Endodermal cell (in vitro differentiated cells): ENCODE data around the gene MTA3. TPM values are rescaled to one million over a fixed set of nuclear protein-coding genes. Genes with fewer than 3 reads are reported as not detected.

ENCODE experiments used
- DNase-seq: peaks from one replicate; pipeline ENCODE4 v3.0.0-alpha.2; 2017
- H3K27ac ChIP-seq: 2 replicates; pipeline ENCODE4 v1.5.1; 2013; ENCODE audit warnings: mild to moderate bottlenecking, low read depth, low read length, moderate library complexity
- H3K27me3 ChIP-seq: 2 replicates; pipeline ENCODE4 v1.6.1; 2013; ENCODE audit warnings: mild to moderate bottlenecking, low read length, moderate library complexity; ENCODE audit not compliant: insufficient read depth, control insufficient read depth, poor library complexity, severe bottlenecking
- H3K36me3 ChIP-seq: 2 replicates; pipeline ENCODE4 v1.7.0; 2013; ENCODE audit warnings: mild to moderate bottlenecking, low read length, moderate library complexity; ENCODE audit not compliant: control insufficient read depth, insufficient read depth
- H3K4me1 ChIP-seq: one replicate; pipeline ENCODE4 v1.7.0; 2013; ENCODE audit warnings: low read length; ENCODE audit not compliant: control insufficient read depth, insufficient read depth
- H3K4me3 ChIP-seq: 2 replicates; pipeline ENCODE4 v1.5.1; 2013; ENCODE audit warnings: mild to moderate bottlenecking, low read length, moderate library complexity
- H3K9ac ChIP-seq: 2 replicates; pipeline ENCODE4 v1.6.1; 2013; ENCODE audit warnings: mild to moderate bottlenecking, low read length, moderate library complexity; ENCODE audit not compliant: poor library complexity, severe bottlenecking; ENCODE audit errors: extremely low read depth
- H3K9me3 ChIP-seq: 2 replicates; pipeline ENCODE4 v1.6.1; 2013; ENCODE audit warnings: mild to moderate bottlenecking, low read length, moderate library complexity; ENCODE audit not compliant: control insufficient read depth
- H3K27ac Mint-ChIP-seq: 2 replicates; pipeline ENCODE4 v1.8.0; 2020; ENCODE audit warnings: mixed read lengths
- H3K27me3 Mint-ChIP-seq: 2 replicates; pipeline ENCODE4 v1.8.0; 2021; ENCODE audit warnings: mild to moderate bottlenecking, mixed read lengths; ENCODE audit not compliant: insufficient read depth
- H3K36me3 Mint-ChIP-seq: 2 replicates; pipeline ENCODE4 v1.8.0; 2020; ENCODE audit warnings: low read depth, mixed read lengths
- H3K4me1 Mint-ChIP-seq: 2 replicates; pipeline ENCODE4 v1.8.0; 2020; ENCODE audit warnings: mixed read lengths
- H3K4me3 Mint-ChIP-seq: 2 replicates; pipeline ENCODE4 v1.8.0; 2020; ENCODE audit warnings: mild to moderate bottlenecking, moderate library complexity, mixed read lengths
- H3K9me3 Mint-ChIP-seq: 2 replicates; pipeline ENCODE4 v1.8.0; 2020; ENCODE audit warnings: mild to moderate bottlenecking, mixed read lengths
- CTCF ChIP-seq: fragments of 200-600 bp; sonication (generic); conservative IDR thresholded peaks from 2 replicates; pipeline ENCODE4 v1.5.0; 2021; ENCODE audit warnings: antibody characterized with exemption, mild to moderate bottlenecking
- WGBS, 2 experiments: methylation state at CpG; one replicate each; pipeline versions ENCODE4 v1.1.5 to v1.1.7; 2013; ENCODE audit warnings: missing lambda C conversion rate in 2 of 2, mixed read lengths in 1 of 2; ENCODE audit not compliant: insufficient coverage in 1 of 2, insufficient read length in 1 of 2; 5-methylcytosine and 5-hydroxymethylcytosine counted together
- total RNA-seq, 2 donors: library from RNA; stranded (reverse); fragmentation: NEBNext Ultra II Directional in 1 of 2; extraction: Animal tissue kit (Norgen Biotek cat#: 25700) in 1 of 2; gene quantifications; 2 replicates in 1 of 2; 3 replicates in 1 of 2; pipeline ENCODE4 v1.2.1, GENCODE V29; 2021

The MTA3 gene
- total RNA-seq, 2 donors from 2014 or later, result 138 to 154 TPM

- H3K4me1 Mint-ChIP-seq, result peaks cover 6% of the 10 kb centered on the region
- no peak for TF ChIP-seq CTCF
- H3K4me3 Mint-ChIP-seq, result no peak overlapping the region
- WGBS, 2 experiments, result 87 to 100% methylated on average over 2 to 4 of the region's 4 CpGs
- Histone ChIP-seq H3K4me3 (no peak overlapping the region), H3K9me3 (no peaks in the 10 kb centered on the region), H3K36me3 (peaks cover 3% of the 10 kb centered on the region), H3K4me1 (no peaks in the 10 kb centered on the region), H3K9ac (no peak overlapping the region), H3K27ac (no peak overlapping the region), H3K27me3 (no peaks in the 10 kb centered on the region)
- no peak overlapping the region for H3K27ac Mint-ChIP-seq
- H3K9me3 Mint-ChIP-seq, result no peaks in the 10 kb centered on the region
- H3K36me3 Mint-ChIP-seq, result peaks cover 18% of the 10 kb centered on the region
- DNase-seq, result no peak
- H3K27me3 Mint-ChIP-seq, result no peaks in the 10 kb centered on the region
Observed at GRCh38 chr2:42757981-42758740, 189.7 kb downstream of the MTA3 start.

GRCh38 chr2:42758751-42759150 lies 190.3 kb downstream of the MTA3 start:
- H3K27ac Mint-ChIP-seq, result no peak overlapping the region
- 82 to 83% methylated on average over 1 of the region's 1 CpG for WGBS, 2 experiments
- no peaks in the 10 kb centered on the region for H3K27me3 Mint-ChIP-seq

GRCh38 chr2:42761554-42761953 lies 193.1 kb downstream of the MTA3 start:
- H3K36me3 Mint-ChIP-seq, result peaks cover 18% of the 10 kb centered on the region
- WGBS, 2 experiments, result 94 to 100% methylated on average over 2 to 9 of the region's 9 CpGs
- no peak for TF ChIP-seq CTCF
- H3K4me1 Mint-ChIP-seq, result no peaks in the 10 kb centered on the region
- no peak overlapping the region for H3K27ac Mint-ChIP-seq
- no peak for DNase-seq
- Histone ChIP-seq H3K4me3 (no peak overlapping the region), H3K4me1 (no peaks in the 10 kb centered on the region), H3K9ac (no peak overlapping the region), H3K36me3 (no peaks in the 10 kb centered on the region), H3K9me3 (no peaks in the 10 kb centered on the region), H3K27me3 (no peaks in the 10 kb centered on the region), H3K27ac (no peak overlapping the region)
- no peak overlapping the region for H3K4me3 Mint-ChIP-seq
- no peaks in the 10 kb centered on the region for H3K27me3 Mint-ChIP-seq
- no peaks in the 10 kb centered on the region for H3K9me3 Mint-ChIP-seq

More at GRCh38 chr2:42758751-42759150, 190.3 kb downstream of the MTA3 start:
- Histone ChIP-seq H3K9me3 (no peaks in the 10 kb centered on the region), H3K9ac (no peak overlapping the region), H3K36me3 (no peaks in the 10 kb centered on the region), H3K27ac (no peak overlapping the region), H3K27me3 (no peaks in the 10 kb centered on the region), H3K4me3 (no peak overlapping the region), H3K4me1 (no peaks in the 10 kb centered on the region)
- Mint-ChIP-seq H3K4me1 (peaks cover 6% of the 10 kb centered on the region), H3K36me3 (peaks cover 23% of the 10 kb centered on the region), H3K4me3 (no peak overlapping the region), H3K9me3 (no peaks in the 10 kb centered on the region)
- DNase-seq, result no peak
- no peak for TF ChIP-seq CTCF
